Rectal smooth muscle tissue (tissue), 1 donor: Measurements from ENCODE around the gene PKN1.

Source experiments
- H3K27ac ChIP-seq: one replicate; pipeline ENCODE4 v1.7.0; 2013; ENCODE audit warnings: low read depth, low read length, inconsistent platforms
- H3K27me3 ChIP-seq: one replicate; pipeline ENCODE4 v1.7.0; 2013; ENCODE audit warnings: low read length; ENCODE audit not compliant: control insufficient read depth, insufficient read depth
- H3K36me3 ChIP-seq: one replicate; pipeline ENCODE4 v1.7.0; 2013; ENCODE audit warnings: low read length; ENCODE audit not compliant: control insufficient read depth, insufficient read depth
- H3K4me1 ChIP-seq: one replicate; pipeline ENCODE4 v1.7.0; 2013; ENCODE audit warnings: low read length; ENCODE audit not compliant: control insufficient read depth, insufficient read depth
- H3K4me3 ChIP-seq: one replicate; pipeline ENCODE4 v1.7.0; 2013; ENCODE audit warnings: low read length
- H3K9ac ChIP-seq: one replicate; pipeline ENCODE4 v1.7.0; 2013; ENCODE audit warnings: low read length

The PKN1 gene

DNA sequence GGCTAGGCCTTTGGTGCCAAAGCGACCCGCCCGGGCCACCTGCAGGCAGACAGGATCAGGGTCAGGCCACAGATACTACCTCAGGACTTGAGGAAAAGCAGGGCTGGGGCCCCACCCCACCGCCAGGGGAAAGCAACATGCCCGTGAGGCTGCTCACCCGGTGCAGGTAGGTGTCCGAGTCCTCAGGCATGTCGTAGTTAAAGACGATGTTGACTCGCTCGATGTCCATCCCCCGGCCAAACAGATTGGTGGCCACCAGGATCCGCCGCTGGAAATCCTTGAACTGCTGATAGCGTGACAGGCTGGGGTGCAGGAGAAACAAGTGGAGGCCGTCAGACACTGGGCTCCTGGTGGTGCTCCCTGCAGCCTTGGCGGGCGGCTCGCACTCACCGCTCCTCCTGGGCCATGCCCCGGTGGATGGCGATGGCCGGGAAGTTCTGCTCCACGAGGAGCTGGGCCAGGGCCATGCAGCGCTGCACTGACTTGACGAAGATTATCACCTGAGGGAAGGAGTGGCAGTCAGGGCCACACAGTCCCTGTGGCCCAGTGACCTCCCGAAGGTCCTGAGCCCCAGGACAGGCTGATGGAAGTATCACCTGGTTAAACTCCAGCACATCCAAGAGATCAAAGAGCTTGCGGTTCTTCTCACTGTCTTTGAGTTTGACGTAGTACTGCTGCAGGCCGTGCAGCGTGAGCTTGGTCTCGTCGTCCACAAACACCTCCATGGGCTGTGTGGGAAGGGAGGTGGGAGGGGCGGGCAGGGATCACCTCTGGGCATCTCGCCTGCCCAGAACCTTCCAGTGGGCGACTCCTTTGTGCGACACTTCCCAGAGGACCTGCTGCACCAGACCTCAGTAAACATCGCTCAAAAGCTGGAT, 23.7 kb upstream of the PKN1 start:
- H3K4me1 ChIP-seq: peaks cover 5% of the 10 kb centered on the region
- H3K9ac ChIP-seq: no peak overlapping the region
- H3K27me3 ChIP-seq: no peaks in the 10 kb centered on the region
- H3K36me3 ChIP-seq: peaks cover 70% of the 10 kb centered on the region
- H3K4me3 ChIP-seq: no peak overlapping the region
- no peak overlapping the region for H3K27ac ChIP-seq

DNA sequence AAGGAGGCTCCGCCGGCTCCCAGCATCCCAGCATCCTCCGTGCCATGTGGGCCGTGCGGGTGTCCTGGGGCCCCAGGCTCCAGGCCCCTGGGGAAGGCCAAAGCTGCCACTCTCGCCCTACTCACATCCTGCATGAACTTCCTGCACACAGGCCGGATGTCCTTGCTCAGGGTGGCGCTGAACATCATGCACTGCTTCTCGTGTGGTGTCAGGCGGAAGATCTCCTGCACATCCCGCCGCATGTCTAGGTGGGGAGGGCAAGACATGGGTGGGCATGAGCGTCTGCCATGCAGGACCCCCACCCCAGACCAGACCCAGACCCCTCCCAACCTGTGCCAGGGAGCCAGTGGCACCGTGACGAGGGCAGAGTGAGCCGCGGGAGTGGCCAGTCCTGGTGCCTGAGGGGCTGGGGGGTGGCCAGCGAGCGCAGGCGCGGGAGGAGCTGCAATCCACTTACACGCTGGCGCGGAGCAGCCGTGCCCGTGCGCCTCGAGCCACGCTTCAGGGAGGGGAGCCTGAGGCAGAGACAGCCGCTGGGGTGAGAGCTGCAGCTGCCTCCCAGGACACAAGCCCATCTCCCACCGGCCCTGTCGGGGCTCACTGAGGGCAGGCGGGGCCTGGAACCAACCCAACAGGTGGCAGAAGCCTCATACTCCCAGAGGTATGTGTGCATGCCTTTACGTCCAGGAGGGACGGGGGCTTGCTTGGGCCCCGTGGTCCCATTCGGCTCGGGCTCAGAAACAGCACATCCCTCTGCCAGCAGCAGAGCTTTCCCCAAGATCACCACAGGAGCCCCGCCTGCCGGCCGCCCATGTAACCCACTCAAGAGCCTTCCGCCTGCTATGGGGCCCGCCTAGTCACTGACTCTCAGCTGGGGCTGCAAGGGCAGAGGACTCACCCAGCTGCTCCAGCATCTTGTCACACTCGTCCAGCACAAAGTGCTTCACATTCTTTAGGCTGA, 22.7 kb upstream of the PKN1 start:
- peaks cover 5% of the 10 kb centered on the region for H3K4me1 ChIP-seq
- H3K27me3 ChIP-seq: no peaks in the 10 kb centered on the region
- H3K9ac ChIP-seq: no peak overlapping the region
- H3K36me3 ChIP-seq: peaks cover 65% of the 10 kb centered on the region
- no peak overlapping the region for H3K4me3 ChIP-seq
- no peak overlapping the region for H3K27ac ChIP-seq

DNA sequence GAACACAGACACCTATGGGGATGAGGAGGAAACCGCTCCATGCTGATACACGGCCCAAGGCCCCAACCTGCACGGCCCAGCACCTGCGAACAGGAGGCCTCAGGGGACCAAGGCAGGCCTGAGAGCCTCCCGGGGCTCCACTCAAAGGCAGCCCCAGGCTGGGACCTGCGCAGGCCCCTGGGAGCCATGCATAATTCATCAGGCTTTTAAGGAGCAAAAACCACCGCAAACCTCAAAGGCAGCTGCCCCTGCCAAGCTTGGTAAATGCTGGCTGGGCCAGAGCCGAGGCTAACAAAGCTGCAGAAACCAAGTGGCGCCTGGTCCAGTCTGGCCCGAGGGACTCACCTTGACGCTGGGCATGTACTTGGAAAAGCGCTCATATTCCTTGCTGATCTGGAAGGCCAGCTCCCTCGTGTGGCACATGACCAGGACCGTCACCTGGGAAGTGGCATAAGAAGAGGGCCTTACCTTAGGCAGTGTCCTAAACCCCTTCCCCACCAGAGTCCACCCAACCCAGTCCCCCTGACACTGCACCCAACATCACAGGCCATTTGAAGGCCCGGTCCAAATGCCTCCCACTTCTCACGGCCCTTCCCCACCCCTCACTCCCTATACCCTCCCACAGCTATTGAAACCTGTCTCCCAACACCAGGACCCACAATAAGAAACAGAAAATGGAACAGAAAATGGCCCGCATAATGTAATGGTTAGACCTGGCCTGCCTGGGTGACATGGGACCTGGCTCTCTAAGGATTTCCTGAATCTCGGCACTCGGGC, 21.8 kb upstream of the PKN1 start:
- Histone ChIP-seq H3K27me3 (no peaks in the 10 kb centered on the region), H3K27ac (no peak overlapping the region), H3K4me3 (no peak overlapping the region), H3K4me1 (peaks cover 4% of the 10 kb centered on the region), H3K9ac (no peak overlapping the region), H3K36me3 (peaks cover 62% of the 10 kb centered on the region)

DNA sequence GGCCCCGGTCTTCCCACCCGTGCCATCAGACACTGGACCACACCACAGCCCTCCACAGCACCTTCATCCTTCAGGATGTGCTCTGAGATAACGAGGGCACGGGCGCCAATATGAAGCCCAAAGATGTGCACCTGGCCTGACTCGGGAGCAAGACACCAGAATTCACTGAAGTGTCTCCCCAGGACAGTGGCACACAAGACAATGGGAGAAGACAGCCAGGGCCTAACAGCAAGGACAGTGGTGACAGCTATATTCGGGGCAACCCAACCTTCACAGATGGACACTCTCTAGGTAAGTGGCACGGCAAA, 21.2 kb upstream of the PKN1 start:
- H3K4me1 ChIP-seq: peaks cover 1% of the 10 kb centered on the region

DNA sequence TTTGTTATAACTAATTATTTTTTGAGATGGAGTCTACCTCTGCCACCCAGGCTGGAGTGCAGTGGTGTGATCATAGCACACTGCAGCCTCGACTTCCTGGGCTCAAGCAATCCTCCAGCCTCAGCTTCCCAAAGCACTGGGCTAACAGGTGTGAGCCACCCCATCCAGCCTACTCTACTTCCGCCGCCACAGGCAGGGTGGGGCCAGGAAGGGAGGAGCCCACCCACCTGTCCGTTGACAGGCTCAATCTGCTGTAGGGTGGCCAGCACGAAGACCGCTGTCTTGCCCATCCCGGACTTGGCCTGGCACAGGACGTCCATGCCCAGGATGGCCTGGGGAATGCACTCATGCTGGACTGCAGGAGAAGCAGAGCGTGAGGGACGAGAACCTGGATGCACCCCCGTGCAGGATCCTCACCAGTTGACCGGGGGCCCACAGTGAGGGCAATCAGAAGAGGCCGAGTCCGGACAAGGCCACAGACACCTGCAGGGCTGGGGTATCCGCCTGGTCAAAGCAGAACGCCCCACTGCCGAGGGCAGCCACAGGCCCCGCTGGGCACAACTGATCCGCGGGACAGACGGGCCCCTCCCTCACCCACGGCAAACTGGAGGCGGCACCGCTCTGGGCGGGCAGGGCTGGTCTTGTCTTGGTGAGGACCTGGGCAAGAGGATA, 20.6 kb upstream of the PKN1 start:
- peaks cover 5% of the 10 kb centered on the region for H3K4me1 ChIP-seq
- no peak overlapping the region for H3K9ac ChIP-seq
- no peaks in the 10 kb centered on the region for H3K27me3 ChIP-seq
- no peak overlapping the region for H3K4me3 ChIP-seq
- H3K36me3 ChIP-seq: peaks cover 53% of the 10 kb centered on the region
- no peak overlapping the region for H3K27ac ChIP-seq

More for the DNA sequence above, 21.2 kb upstream of the PKN1 start:
- Histone ChIP-seq H3K27ac (no peak overlapping the region), H3K9ac (no peak overlapping the region), H3K27me3 (no peaks in the 10 kb centered on the region), H3K36me3 (peaks cover 57% of the 10 kb centered on the region), H3K4me3 (no peak overlapping the region)

DNA sequence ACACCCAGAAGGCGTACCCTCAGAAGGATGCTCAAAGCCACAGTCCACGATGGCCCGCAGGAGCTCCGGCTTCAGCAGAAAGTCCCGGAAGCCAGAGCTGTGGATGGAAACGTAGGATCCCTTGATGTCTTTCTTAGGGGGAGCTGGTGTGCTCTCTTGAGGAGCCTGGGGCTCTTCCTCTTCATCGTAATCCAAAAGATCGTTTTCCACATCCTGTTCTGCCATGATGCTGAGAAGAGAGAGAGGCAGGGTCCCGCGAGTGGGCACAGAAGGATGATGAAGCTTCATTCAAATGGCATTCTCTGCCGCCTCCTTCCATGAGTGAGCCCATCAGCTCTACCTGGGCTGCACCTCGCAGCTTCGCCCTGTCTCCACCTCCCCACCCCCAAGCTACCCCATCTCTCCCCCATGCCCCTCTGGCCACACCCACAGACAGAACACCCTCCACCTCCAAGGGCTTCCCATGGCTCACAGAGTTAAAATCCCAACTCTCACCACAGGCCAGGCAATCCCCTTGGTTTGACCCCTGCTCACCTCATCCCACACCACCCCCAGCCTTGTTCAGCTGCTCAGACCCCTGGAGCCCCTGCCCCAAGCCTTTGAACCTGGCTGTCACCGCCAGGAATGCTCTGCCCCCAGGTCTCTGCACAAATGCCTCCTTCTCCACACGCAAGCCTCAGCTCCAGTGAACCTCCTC, 20.0 kb upstream of the PKN1 start:
- Histone ChIP-seq H3K36me3 (peaks cover 46% of the 10 kb centered on the region), H3K27me3 (no peaks in the 10 kb centered on the region), H3K27ac (no peak overlapping the region), H3K4me3 (no peak overlapping the region), H3K9ac (no peak overlapping the region), H3K4me1 (peaks cover 5% of the 10 kb centered on the region)

DNA sequence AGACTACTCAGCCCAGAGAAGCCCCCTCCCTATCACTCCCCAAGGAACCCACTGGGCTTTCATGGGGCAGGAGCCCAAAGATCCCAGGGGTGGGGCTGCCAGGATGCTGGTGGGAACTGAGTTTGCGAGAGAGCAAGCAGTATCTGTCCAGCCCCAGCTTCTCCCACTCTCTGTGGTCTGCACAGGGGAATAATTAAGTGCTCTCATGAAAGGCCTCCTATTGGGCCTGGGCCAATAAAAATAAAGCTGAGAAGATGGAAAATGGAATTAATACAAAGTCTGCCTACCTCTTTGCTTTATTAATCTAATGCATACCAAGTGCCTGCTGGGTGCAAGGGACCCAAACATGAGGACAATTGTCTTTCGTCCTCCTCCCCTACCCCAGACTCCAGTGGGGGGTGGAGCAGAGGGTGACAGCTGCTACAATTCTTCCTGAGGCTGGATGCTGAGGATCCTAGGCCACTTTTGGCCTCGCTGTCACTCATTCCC, 19.4 kb upstream of the PKN1 start:
- H3K4me1 ChIP-seq: peaks cover 5% of the 10 kb centered on the region
- H3K9ac ChIP-seq: no peak overlapping the region
- no peak overlapping the region for H3K27ac ChIP-seq

DNA sequence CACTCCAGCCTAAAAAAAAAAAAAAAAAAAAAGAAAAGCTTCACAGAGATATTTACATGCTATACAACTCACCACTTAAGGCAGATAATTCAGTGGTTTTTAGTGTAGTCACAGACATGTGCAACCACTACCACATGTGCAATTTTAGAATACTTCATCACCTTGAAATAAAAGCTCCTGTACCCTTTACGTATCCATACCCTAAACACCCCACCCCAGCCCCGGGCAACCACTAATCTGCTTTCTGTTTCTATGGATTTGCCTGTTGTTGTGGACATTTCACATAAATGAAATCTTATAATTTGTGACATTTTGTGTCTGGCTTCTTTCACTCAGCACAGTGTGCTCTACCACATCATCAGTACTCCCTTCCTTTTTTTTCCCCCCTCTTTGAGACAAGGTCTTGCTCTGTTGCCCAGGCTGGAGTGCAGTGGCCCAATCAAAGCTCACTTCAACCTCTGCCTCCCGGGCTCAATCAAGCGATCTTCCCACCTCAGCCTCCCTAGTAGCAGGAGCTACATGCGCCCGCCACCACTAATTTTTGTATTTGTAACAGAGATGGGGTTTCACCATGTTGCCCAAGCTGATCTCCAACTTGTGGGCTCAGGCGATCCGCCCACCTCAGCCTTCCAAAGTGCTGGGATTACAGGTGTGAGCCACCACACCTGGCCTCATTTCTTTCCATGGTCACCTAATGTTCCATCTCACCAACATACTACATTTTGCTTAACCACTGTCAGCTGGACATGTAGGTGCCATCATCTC, 18.0 kb upstream of the PKN1 start:
- Histone ChIP-seq H3K4me3 (no peak overlapping the region), H3K27me3 (no peaks in the 10 kb centered on the region), H3K36me3 (peaks cover 27% of the 10 kb centered on the region), H3K9ac (no peak overlapping the region), H3K27ac (no peak overlapping the region), H3K4me1 (peaks cover 5% of the 10 kb centered on the region)

More for the DNA sequence above, 19.4 kb upstream of the PKN1 start:
- Histone ChIP-seq H3K4me3 (no peak overlapping the region), H3K27me3 (no peaks in the 10 kb centered on the region), H3K36me3 (peaks cover 40% of the 10 kb centered on the region)

DNA sequence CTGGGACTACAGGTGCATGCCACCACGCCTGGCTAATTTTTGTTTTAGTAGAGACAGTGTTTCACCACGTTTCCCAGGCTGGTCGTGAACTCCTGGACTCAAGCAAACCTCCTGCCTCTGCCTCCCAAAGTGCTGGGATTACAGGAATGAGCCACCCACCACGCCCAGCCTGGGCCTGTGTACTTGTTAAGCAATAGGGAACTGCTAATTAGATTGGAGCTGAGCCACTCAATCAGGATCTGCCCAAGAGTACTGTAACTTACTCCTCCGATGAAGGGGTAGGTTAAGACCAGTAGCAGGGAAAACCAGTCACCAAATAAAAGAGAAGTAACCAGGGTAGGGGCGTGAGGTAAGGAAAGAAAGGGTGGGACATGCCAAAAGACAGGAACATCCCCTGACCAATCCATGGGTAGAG, 16.3 kb upstream of the PKN1 start:
- Histone ChIP-seq H3K4me3 (peak overlapping the region; percentile 41), H3K27me3 (no peaks in the 10 kb centered on the region), H3K27ac (no peak overlapping the region), H3K36me3 (peaks cover 13% of the 10 kb centered on the region), H3K9ac (no peak overlapping the region), H3K4me1 (peaks cover 5% of the 10 kb centered on the region)

DNA sequence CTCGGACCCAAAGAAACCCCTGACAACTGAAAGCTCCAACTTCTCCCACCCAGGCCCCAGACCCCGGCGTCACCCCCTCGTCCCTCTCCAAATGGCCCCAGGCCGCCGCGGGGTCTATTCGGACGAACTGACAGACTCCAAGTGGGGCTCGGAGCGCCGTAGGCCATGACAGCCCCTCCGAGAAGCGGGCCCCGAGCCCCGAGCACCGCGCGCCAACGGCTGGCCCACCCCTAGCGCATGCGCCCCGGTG, 14.3 kb upstream of the PKN1 start:
- peak overlapping the region; percentile 42 for H3K9ac ChIP-seq
- peak overlapping the region; percentile 70 for H3K4me3 ChIP-seq
- H3K27me3 ChIP-seq: no peaks in the 10 kb centered on the region
- H3K4me1 ChIP-seq: peaks cover 5% of the 10 kb centered on the region
- H3K27ac ChIP-seq: peak overlapping the region; percentile 84
- H3K36me3 ChIP-seq: no peaks in the 10 kb centered on the region
